ENCODE measurements around the gene NFKB1.
A peak's percentile ranks its signal among the peaks of the same experiment; 100 is the strongest.

NFKB1 gene

GRCh38 chr4:102589743-102590142, 88.6 kb downstream of the NFKB1 start:
- no peak overlapping the region for H3K4me3 ChIP-seq (replicated peaks; ENCODE audit: low read depth, low read length)
- no peak for DNase-seq (ENCODE audit: low read depth)
- TF ChIP-seq CTCF (IDR thresholded peaks at IDR 0.05; ENCODE audit: low read length, missing control alignments), result no peak

- DNase-seq (ENCODE audit: low read depth), result no peak
- no peak for TF ChIP-seq CTCF (IDR thresholded peaks at IDR 0.05; ENCODE audit: low read length, missing control alignments)
- H3K4me3 ChIP-seq (replicated peaks; ENCODE audit: low read depth, low read length), result no peak overlapping the region
Measured at GRCh38 chr4:102592256-102592655, 91.1 kb downstream of the NFKB1 start.

- no peak for DNase-seq (ENCODE audit: low read depth)
- H3K4me3 ChIP-seq (replicated peaks; ENCODE audit: low read depth, low read length), result no peak overlapping the region
- no peak for TF ChIP-seq CTCF (IDR thresholded peaks at IDR 0.05; ENCODE audit: low read length, missing control alignments)
Measured at GRCh38 chr4:102593147-102593546, 92.0 kb downstream of the NFKB1 start.

GRCh38 chr4:102594000-102594399, 92.8 kb downstream of the NFKB1 start:
- no peak for DNase-seq (ENCODE audit: low read depth)
- no peak for TF ChIP-seq CTCF (IDR thresholded peaks at IDR 0.05; ENCODE audit: low read length, missing control alignments)

GRCh38 chr4:102596532-102596931, 95.4 kb downstream of the NFKB1 start:
- no peak overlapping the region for H3K4me3 ChIP-seq (replicated peaks; ENCODE audit: low read depth, low read length)
- TF ChIP-seq CTCF (IDR thresholded peaks at IDR 0.05; ENCODE audit: low read length, missing control alignments), result no peak
- no peak for DNase-seq (ENCODE audit: low read depth)

More at GRCh38 chr4:102594000-102594399, 92.8 kb downstream of the NFKB1 start:
- H3K4me3 ChIP-seq (replicated peaks; ENCODE audit: low read depth, low read length), result no peak overlapping the region

GRCh38 chr4:102598086-102598761, 97.1 kb downstream of the NFKB1 start:
- DNase-seq (ENCODE audit: low read depth), result peak; percentile 23
- no peak for TF ChIP-seq CTCF (IDR thresholded peaks at IDR 0.05; ENCODE audit: low read length, missing control alignments)
- no peak overlapping the region for H3K4me3 ChIP-seq (replicated peaks; ENCODE audit: low read depth, low read length)

- no peak for TF ChIP-seq CTCF (IDR thresholded peaks at IDR 0.05; ENCODE audit: low read length, missing control alignments)
- no peak overlapping the region for H3K4me3 ChIP-seq (replicated peaks; ENCODE audit: low read depth, low read length)
Measured at GRCh38 chr4:102598762-102599374, 97.7 kb downstream of the NFKB1 start.

More at GRCh38 chr4:102598762-102599374, 97.7 kb downstream of the NFKB1 start:
- DNase-seq (ENCODE audit: low read depth), result no peak

All from fibroblast of pulmonary artery (primary cell).